ENCODE measurements around the gene ZBTB7C. TPM values are rescaled to one million over a fixed set of nuclear protein-coding genes. Genes with fewer than 3 reads are reported as not detected.

The ZBTB7C gene
- total and polyA plus RNA-seq, 5 donors from 2014 or later = not detected

DNA sequence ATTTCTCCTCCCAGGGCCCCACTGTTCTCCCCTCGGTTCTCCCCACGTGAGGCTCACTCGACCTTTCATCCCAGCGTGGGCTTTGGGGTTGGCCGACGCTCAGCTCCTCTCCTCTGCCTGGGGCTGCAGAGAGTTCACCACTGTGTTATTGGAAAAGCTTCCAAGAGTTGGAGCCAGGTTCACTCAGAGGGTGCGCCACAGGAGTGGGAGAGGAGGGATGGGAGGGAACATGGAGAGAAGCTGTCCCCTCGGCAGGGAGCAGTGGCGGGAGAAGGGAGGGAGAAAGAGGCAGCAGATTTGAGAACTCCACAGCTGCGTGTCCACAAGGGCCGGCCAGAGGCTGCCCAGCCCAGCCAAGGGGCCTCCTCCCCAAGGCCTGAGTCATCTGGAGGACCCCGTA lies 281.6 kb downstream of the ZBTB7C start:
- peak overlapping the region in 1 of 3 donors; percentile 60 for H3K27ac Mint-ChIP-seq
- peaks cover 0 to 18% (median 5%) of the 10 kb centered on the region in 4 donors for H3K4me1 Mint-ChIP-seq
- no peak overlapping the region for H3K4me3 Mint-ChIP-seq
- no peaks in the 10 kb centered on the region for H3K36me3 Mint-ChIP-seq
- H3K27ac ChIP-seq (ENCODE audit: insufficient read depth, low read length, poor library complexity, severe bottlenecking) = no peak overlapping the region
- H3K36me3 ChIP-seq (ENCODE audit: control insufficient read depth, insufficient read depth, low read length) = no peaks in the 10 kb centered on the region
- H3K9me3 ChIP-seq (ENCODE audit: control insufficient read depth in 2 of 2, low read length in 2 of 2) = no peaks in the 10 kb centered on the region
- H3K4me3 ChIP-seq (ENCODE audit: low read depth, low read length) = no peak overlapping the region
- peaks cover 13% of the 10 kb centered on the region for H3K27me3 Mint-ChIP-seq
- H3K27me3 ChIP-seq (ENCODE audit: control insufficient read depth, insufficient read depth, low read length) = no peaks in the 10 kb centered on the region
- H3K4me1 ChIP-seq (ENCODE audit: control insufficient read depth, insufficient read depth, low read length, poor library complexity, severe bottlenecking) = no peaks in the 10 kb centered on the region
- no peak for DNase-seq
- no peak for ATAC-seq (ENCODE audit: low read depth in 2 of 2)
- H3K9me3 Mint-ChIP-seq = peaks cover 0 to 2% (median 0%) of the 10 kb centered on the region in 7 donors

GRCh38 chr18:48126240-48126639 lies 282.9 kb downstream of the ZBTB7C start:
- H3K36me3 ChIP-seq (ENCODE audit: control insufficient read depth, insufficient read depth, low read length) = no peaks in the 10 kb centered on the region
- no peak for ATAC-seq (ENCODE audit: low read depth in 2 of 2)
- H3K27me3 ChIP-seq (ENCODE audit: control insufficient read depth, insufficient read depth, low read length) = no peaks in the 10 kb centered on the region
- no peak overlapping the region for H3K27ac Mint-ChIP-seq
- H3K27me3 Mint-ChIP-seq = peaks cover 8% of the 10 kb centered on the region
- H3K4me3 Mint-ChIP-seq = no peak overlapping the region
- peaks cover 0 to 2% (median 0%) of the 10 kb centered on the region in 7 donors for H3K9me3 Mint-ChIP-seq
- no peaks in the 10 kb centered on the region for H3K4me1 ChIP-seq (ENCODE audit: control insufficient read depth, insufficient read depth, low read length, poor library complexity, severe bottlenecking)
- no peak for DNase-seq
- H3K36me3 Mint-ChIP-seq = no peaks in the 10 kb centered on the region
- H3K4me3 ChIP-seq (ENCODE audit: low read depth, low read length) = no peak overlapping the region
- no peaks in the 10 kb centered on the region for H3K9me3 ChIP-seq (ENCODE audit: control insufficient read depth in 2 of 2, low read length in 2 of 2)
- no peak overlapping the region for H3K27ac ChIP-seq (ENCODE audit: insufficient read depth, low read length, poor library complexity, severe bottlenecking)
- peaks cover 0 to 18% (median 5%) of the 10 kb centered on the region in 4 donors for H3K4me1 Mint-ChIP-seq

GRCh38 chr18:48125724-48126123 lies 283.5 kb downstream of the ZBTB7C start:
- Mint-ChIP-seq H3K27ac (no peak overlapping the region), H3K27me3 (peaks cover 4% of the 10 kb centered on the region), H3K36me3 (no peaks in the 10 kb centered on the region), H3K4me3 (no peak overlapping the region), H3K4me1 (peaks cover 0 to 18% (median 5%) of the 10 kb centered on the region in 4 donors), H3K9me3 (peaks cover 0 to 2% (median 0%) of the 10 kb centered on the region in 7 donors)
- DNase-seq (no peak), ATAC-seq (ENCODE audit: low read depth in 2 of 2) (no peak)
- Histone ChIP-seq H3K27me3 (ENCODE audit: control insufficient read depth, insufficient read depth, low read length) (no peaks in the 10 kb centered on the region), H3K36me3 (ENCODE audit: control insufficient read depth, insufficient read depth, low read length) (no peaks in the 10 kb centered on the region), H3K9me3 (ENCODE audit: control insufficient read depth in 2 of 2, low read length in 2 of 2) (no peaks in the 10 kb centered on the region), H3K4me3 (ENCODE audit: low read depth, low read length) (no peak overlapping the region), H3K27ac (ENCODE audit: insufficient read depth, low read length, poor library complexity, severe bottlenecking) (no peak overlapping the region), H3K4me1 (ENCODE audit: control insufficient read depth, insufficient read depth, low read length, poor library complexity, severe bottlenecking) (no peaks in the 10 kb centered on the region)

DNA sequence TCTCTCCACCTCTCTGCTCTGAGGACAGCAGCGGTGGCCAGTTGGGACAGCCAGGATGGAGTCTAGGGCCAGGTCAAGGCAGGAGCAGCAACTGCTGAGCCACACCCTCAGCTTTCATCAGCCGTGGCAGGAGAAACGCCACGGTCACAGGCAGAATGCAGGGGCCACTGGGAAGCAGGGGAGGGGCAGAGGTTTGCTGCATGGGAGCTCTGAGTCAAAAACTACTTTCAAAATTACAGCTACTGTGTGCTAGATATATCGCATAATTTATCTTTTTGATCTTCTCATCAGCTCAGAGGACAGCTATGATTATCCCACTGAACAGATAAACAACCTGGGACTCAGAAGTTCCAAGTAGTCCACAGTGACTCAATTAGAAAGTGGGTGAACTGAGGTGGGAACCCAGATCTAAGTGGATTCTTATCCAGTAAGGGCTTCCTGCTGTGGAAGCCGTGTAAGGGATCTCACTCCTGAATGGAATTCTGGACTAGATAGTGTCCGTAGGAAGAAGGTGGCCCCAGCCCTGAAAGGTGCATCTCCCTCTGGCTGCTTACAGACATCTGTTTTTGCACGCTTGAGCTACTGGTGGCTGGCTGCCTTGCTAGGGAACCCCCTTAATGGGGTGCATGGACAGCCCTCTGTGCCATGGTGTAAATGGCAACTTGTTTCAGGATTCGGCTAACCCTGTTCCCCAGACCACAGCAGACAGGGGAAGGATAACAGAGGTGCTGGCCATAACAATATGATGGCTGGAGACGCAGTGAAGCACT lies 284.1 kb downstream of the ZBTB7C start:
- H3K4me3 Mint-ChIP-seq = no peak overlapping the region
- DNase-seq = peak in 1 of 3 donors; percentile 40

GRCh38 chr18:48123941-48124340 lies 285.2 kb downstream of the ZBTB7C start:
- H3K27me3 ChIP-seq (ENCODE audit: control insufficient read depth, insufficient read depth, low read length) = no peaks in the 10 kb centered on the region
- H3K4me1 ChIP-seq (ENCODE audit: control insufficient read depth, insufficient read depth, low read length, poor library complexity, severe bottlenecking) = no peaks in the 10 kb centered on the region
- no peaks in the 10 kb centered on the region for H3K36me3 ChIP-seq (ENCODE audit: control insufficient read depth, insufficient read depth, low read length)
- DNase-seq (no peak), ATAC-seq (ENCODE audit: low read depth in 2 of 2) (no peak)
- H3K9me3 Mint-ChIP-seq = peaks cover 0 to 2% (median 0%) of the 10 kb centered on the region in 7 donors
- no peak overlapping the region for H3K4me3 ChIP-seq (ENCODE audit: low read depth, low read length)
- no peaks in the 10 kb centered on the region for H3K27me3 Mint-ChIP-seq
- no peak overlapping the region for H3K27ac ChIP-seq (ENCODE audit: insufficient read depth, low read length, poor library complexity, severe bottlenecking)
- H3K36me3 Mint-ChIP-seq = no peaks in the 10 kb centered on the region
- H3K4me1 Mint-ChIP-seq = peaks cover 0 to 18% (median 5%) of the 10 kb centered on the region in 4 donors
- no peak overlapping the region for H3K4me3 Mint-ChIP-seq
- no peaks in the 10 kb centered on the region for H3K9me3 ChIP-seq (ENCODE audit: control insufficient read depth in 2 of 2, low read length in 2 of 2)
- no peak overlapping the region for H3K27ac Mint-ChIP-seq

More for the DNA sequence above, 284.1 kb downstream of the ZBTB7C start:
- no peaks in the 10 kb centered on the region for H3K4me1 ChIP-seq (ENCODE audit: control insufficient read depth, insufficient read depth, low read length, poor library complexity, severe bottlenecking)
- no peak for ATAC-seq (ENCODE audit: low read depth in 2 of 2)
- Mint-ChIP-seq H3K9me3 (peaks cover 0 to 2% (median 0%) of the 10 kb centered on the region in 7 donors), H3K36me3 (no peaks in the 10 kb centered on the region), H3K27ac (peak overlapping the region in 1 of 3 donors; percentile 11), H3K4me1 (peaks cover 0 to 18% (median 5%) of the 10 kb centered on the region in 4 donors), H3K27me3 (peaks cover under 1% of the 10 kb centered on the region)
- no peaks in the 10 kb centered on the region for H3K36me3 ChIP-seq (ENCODE audit: control insufficient read depth, insufficient read depth, low read length)
- no peaks in the 10 kb centered on the region for H3K27me3 ChIP-seq (ENCODE audit: control insufficient read depth, insufficient read depth, low read length)
- no peak overlapping the region for H3K4me3 ChIP-seq (ENCODE audit: low read depth, low read length)
- H3K9me3 ChIP-seq (ENCODE audit: control insufficient read depth in 2 of 2, low read length in 2 of 2) = no peaks in the 10 kb centered on the region
- no peak overlapping the region for H3K27ac ChIP-seq (ENCODE audit: insufficient read depth, low read length, poor library complexity, severe bottlenecking)

DNA sequence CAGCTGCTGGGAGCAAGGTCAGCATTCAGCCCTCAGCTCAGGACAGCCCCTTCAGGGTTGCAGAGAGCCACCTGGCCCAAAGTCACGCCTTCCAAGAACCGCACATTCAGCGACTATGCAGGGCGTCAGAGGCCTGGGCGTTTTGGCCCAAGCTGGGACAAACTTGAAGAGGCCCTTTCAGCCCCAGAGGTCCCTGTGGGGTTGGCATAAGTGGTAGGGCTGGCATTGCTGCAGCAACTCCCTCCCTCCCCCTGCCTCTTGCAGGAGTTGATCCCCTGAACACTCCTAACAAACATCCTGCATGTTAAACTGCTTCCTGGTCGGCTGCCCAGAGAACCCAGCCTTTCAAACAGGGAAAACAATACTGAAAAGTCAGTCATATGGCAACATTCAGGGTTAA lies 285.9 kb downstream of the ZBTB7C start:
- Histone ChIP-seq H3K9me3 (ENCODE audit: control insufficient read depth in 2 of 2, low read length in 2 of 2) (no peaks in the 10 kb centered on the region), H3K27ac (ENCODE audit: insufficient read depth, low read length, poor library complexity, severe bottlenecking) (no peak overlapping the region), H3K4me1 (ENCODE audit: control insufficient read depth, insufficient read depth, low read length, poor library complexity, severe bottlenecking) (no peaks in the 10 kb centered on the region), H3K4me3 (ENCODE audit: low read depth, low read length) (no peak overlapping the region), H3K36me3 (ENCODE audit: control insufficient read depth, insufficient read depth, low read length) (no peaks in the 10 kb centered on the region), H3K27me3 (ENCODE audit: control insufficient read depth, insufficient read depth, low read length) (no peaks in the 10 kb centered on the region)
- ATAC-seq (ENCODE audit: low read depth in 2 of 2) = no peak
- H3K9me3 Mint-ChIP-seq = peaks cover 0 to 2% (median 0%) of the 10 kb centered on the region in 7 donors
- no peaks in the 10 kb centered on the region for H3K36me3 Mint-ChIP-seq
- peaks cover 0 to 18% (median 5%) of the 10 kb centered on the region in 4 donors for H3K4me1 Mint-ChIP-seq
- no peaks in the 10 kb centered on the region for H3K27me3 Mint-ChIP-seq
- no peak for DNase-seq
- H3K4me3 Mint-ChIP-seq = no peak overlapping the region
- H3K27ac Mint-ChIP-seq = no peak overlapping the region

- DNase-seq = no peak
- H3K27me3 Mint-ChIP-seq = no peaks in the 10 kb centered on the region
- Histone ChIP-seq H3K27ac (ENCODE audit: insufficient read depth, low read length, poor library complexity, severe bottlenecking) (no peak overlapping the region), H3K27me3 (ENCODE audit: control insufficient read depth, insufficient read depth, low read length) (no peaks in the 10 kb centered on the region), H3K9me3 (ENCODE audit: control insufficient read depth in 2 of 2, low read length in 2 of 2) (no peaks in the 10 kb centered on the region), H3K4me3 (ENCODE audit: low read depth, low read length) (no peak overlapping the region), H3K4me1 (ENCODE audit: control insufficient read depth, insufficient read depth, low read length, poor library complexity, severe bottlenecking) (no peaks in the 10 kb centered on the region), H3K36me3 (ENCODE audit: control insufficient read depth, insufficient read depth, low read length) (no peaks in the 10 kb centered on the region)
- no peak overlapping the region for H3K27ac Mint-ChIP-seq
- no peak overlapping the region for H3K4me3 Mint-ChIP-seq
- H3K36me3 Mint-ChIP-seq = no peaks in the 10 kb centered on the region
- H3K4me1 Mint-ChIP-seq = peaks cover 0 to 18% (median 5%) of the 10 kb centered on the region in 4 donors
- ATAC-seq (ENCODE audit: low read depth in 2 of 2) = no peak
- H3K9me3 Mint-ChIP-seq = peaks cover 0 to 2% (median 0%) of the 10 kb centered on the region in 7 donors
These were observed 286.4 kb downstream of the ZBTB7C start for GRCh38 chr18:48122816-48123215.

- no peak for ATAC-seq (ENCODE audit: low read depth in 2 of 2)
- Mint-ChIP-seq H3K4me1 (peaks cover 0 to 18% (median 5%) of the 10 kb centered on the region in 4 donors), H3K27me3 (no peaks in the 10 kb centered on the region), H3K4me3 (no peak overlapping the region), H3K36me3 (no peaks in the 10 kb centered on the region), H3K27ac (no peak overlapping the region), H3K9me3 (peaks cover 0 to 2% (median 0%) of the 10 kb centered on the region in 7 donors)
- H3K9me3 ChIP-seq (ENCODE audit: control insufficient read depth in 2 of 2, low read length in 2 of 2) = no peaks in the 10 kb centered on the region
- DNase-seq = no peak
- no peaks in the 10 kb centered on the region for H3K27me3 ChIP-seq (ENCODE audit: control insufficient read depth, insufficient read depth, low read length)
- no peak overlapping the region for H3K4me3 ChIP-seq (ENCODE audit: low read depth, low read length)
- H3K4me1 ChIP-seq (ENCODE audit: control insufficient read depth, insufficient read depth, low read length, poor library complexity, severe bottlenecking) = no peaks in the 10 kb centered on the region
- H3K27ac ChIP-seq (ENCODE audit: insufficient read depth, low read length, poor library complexity, severe bottlenecking) = no peak overlapping the region
- no peaks in the 10 kb centered on the region for H3K36me3 ChIP-seq (ENCODE audit: control insufficient read depth, insufficient read depth, low read length)
These were observed 286.8 kb downstream of the ZBTB7C start for GRCh38 chr18:48122376-48122775.

Data from CD4-positive, CD25-positive, alpha-beta regulatory T cell (primary cell).